Prostate gland (tissue), 2 donors: Measurements from ENCODE around the gene NEO1.

Source experiments
- CTCF ChIP-seq, 4 experiments: fragments of 200-600 bp in 2 of 4; fragments of 450-650 bp in 2 of 4; sonication (generic) in 2 of 4; IDR thresholded peaks; 1 replicate in 3 of 4; 2 replicates in 1 of 4; pipeline ENCODE4 v1.5.1; 2016 to 2019; ENCODE audit warnings: antibody characterized with exemption in 4 of 4, mild to moderate bottlenecking in 2 of 4, moderate library complexity in 2 of 4
- POLR2A ChIP-seq: fragments of 450-650 bp; IDR thresholded peaks from one replicate; pipeline ENCODE4 v1.6.1; 2016; ENCODE audit warnings: antibody characterized with exemption, mild to moderate bottlenecking

- TF ChIP-seq CTCF (IDR thresholded peaks at IDR 0.05) (no peak), POLR2A (no peak)
Measured at GRCh38 chr15:73341886-73342600, 289.8 kb downstream of the NEO1 start.
